CD4-positive, CD25-positive, alpha-beta regulatory T cell (primary cell): ENCODE results near the gene P2RY8. TPM values are rescaled to one million over a fixed set of nuclear protein-coding genes. Genes with fewer than 3 reads are reported as not detected.
A peak's percentile ranks its signal among the peaks of the same experiment; 100 is the strongest.

Experiments used
- ATAC-seq, 2 donors: fragments of 150-1000 bp; cut with Tn5 transposase; one replicate each; pipeline ENCODE4 v1.10.0; 2021; ENCODE audit warnings: low read depth in 2 of 2, moderate number of reproducible peaks in 2 of 2, moderate library complexity in 1 of 2
- DNase-seq, 3 donors: peaks; one replicate each; pipeline versions ENCODE4 v3.0.0 to v3.0.0-alpha.2; 2012 to 2022; ENCODE audit warnings: mixed read lengths in 1 of 3
- H3K27ac ChIP-seq: one replicate; pipeline ENCODE4 v1.7.0; 2013; ENCODE audit warnings: mild to moderate bottlenecking, low read length; ENCODE audit not compliant: insufficient read depth, poor library complexity, severe bottlenecking
- H3K27me3 ChIP-seq: one replicate; pipeline ENCODE4 v1.7.0; 2013; ENCODE audit warnings: low read length; ENCODE audit not compliant: control insufficient read depth, insufficient read depth
- H3K36me3 ChIP-seq: one replicate; pipeline ENCODE4 v1.7.0; 2013; ENCODE audit warnings: mild to moderate bottlenecking, low read length, moderate library complexity; ENCODE audit not compliant: control insufficient read depth, insufficient read depth
- H3K4me1 ChIP-seq: 2 replicates; pipeline ENCODE4 v1.7.0; 2013; ENCODE audit warnings: mild to moderate bottlenecking, low read length; ENCODE audit not compliant: insufficient read depth, control insufficient read depth, poor library complexity, severe bottlenecking
- H3K4me3 ChIP-seq: one replicate; pipeline ENCODE4 v1.7.0; 2013; ENCODE audit warnings: low read depth, mild to moderate bottlenecking, low read length, moderate library complexity
- H3K9me3 ChIP-seq, 2 experiments: 1 replicate in 1 of 2; 2 replicates in 1 of 2; pipeline ENCODE4 v1.7.0; 2013; ENCODE audit warnings: low read length in 2 of 2, mild to moderate bottlenecking in 1 of 2, moderate library complexity in 1 of 2; ENCODE audit not compliant: control insufficient read depth in 2 of 2
- H3K27ac Mint-ChIP-seq, 3 donors: one replicate each; pipeline ENCODE4 v1.8.0; 2020 to 2022; ENCODE audit warnings: mild to moderate bottlenecking in 3 of 3, mixed read lengths in 3 of 3, moderate library complexity in 2 of 3
- H3K27me3 Mint-ChIP-seq: one replicate; pipeline ENCODE4 v1.8.0; 2022; ENCODE audit warnings: mild to moderate bottlenecking, mixed read lengths
- H3K36me3 Mint-ChIP-seq: one replicate; pipeline ENCODE4 v1.8.0; 2020; ENCODE audit warnings: mixed read lengths
- H3K4me1 Mint-ChIP-seq, 4 donors: one replicate each; pipeline ENCODE4 v1.8.0; 2020 to 2022; ENCODE audit warnings: mixed read lengths in 4 of 4, mild to moderate bottlenecking in 1 of 4
- H3K4me3 Mint-ChIP-seq, 4 donors: one replicate each; pipeline ENCODE4 v1.8.0; 2020 to 2022; ENCODE audit warnings: mild to moderate bottlenecking in 4 of 4, mixed read lengths in 4 of 4, moderate library complexity in 3 of 4
- H3K9me3 Mint-ChIP-seq, 7 donors: one replicate each; pipeline ENCODE4 v1.8.0; 2020 to 2022; ENCODE audit warnings: mixed read lengths in 7 of 7, mild to moderate bottlenecking in 3 of 7, moderate library complexity in 2 of 7
- polyA plus RNA-seq, 4 donors: library from polyadenylated mRNA; unstranded; fragments of 300-500 nt; fragmentation: Illumina TruSeq; gene quantifications; one replicate each; pipeline ENCODE4 v1.2.3, GENCODE V29; 2021
- total RNA-seq: library from RNA; stranded (reverse); gene quantifications from one replicate; pipeline ENCODE4 v1.2.3, GENCODE V29; 2022

P2RY8 gene, protein sequence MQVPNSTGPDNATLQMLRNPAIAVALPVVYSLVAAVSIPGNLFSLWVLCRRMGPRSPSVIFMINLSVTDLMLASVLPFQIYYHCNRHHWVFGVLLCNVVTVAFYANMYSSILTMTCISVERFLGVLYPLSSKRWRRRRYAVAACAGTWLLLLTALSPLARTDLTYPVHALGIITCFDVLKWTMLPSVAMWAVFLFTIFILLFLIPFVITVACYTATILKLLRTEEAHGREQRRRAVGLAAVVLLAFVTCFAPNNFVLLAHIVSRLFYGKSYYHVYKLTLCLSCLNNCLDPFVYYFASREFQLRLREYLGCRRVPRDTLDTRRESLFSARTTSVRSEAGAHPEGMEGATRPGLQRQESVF
- total RNA-seq = 158 TPM
- 100 to 1,000 TPM; 189 to 222 (median 207) TPM for polyA plus RNA-seq

DNA sequence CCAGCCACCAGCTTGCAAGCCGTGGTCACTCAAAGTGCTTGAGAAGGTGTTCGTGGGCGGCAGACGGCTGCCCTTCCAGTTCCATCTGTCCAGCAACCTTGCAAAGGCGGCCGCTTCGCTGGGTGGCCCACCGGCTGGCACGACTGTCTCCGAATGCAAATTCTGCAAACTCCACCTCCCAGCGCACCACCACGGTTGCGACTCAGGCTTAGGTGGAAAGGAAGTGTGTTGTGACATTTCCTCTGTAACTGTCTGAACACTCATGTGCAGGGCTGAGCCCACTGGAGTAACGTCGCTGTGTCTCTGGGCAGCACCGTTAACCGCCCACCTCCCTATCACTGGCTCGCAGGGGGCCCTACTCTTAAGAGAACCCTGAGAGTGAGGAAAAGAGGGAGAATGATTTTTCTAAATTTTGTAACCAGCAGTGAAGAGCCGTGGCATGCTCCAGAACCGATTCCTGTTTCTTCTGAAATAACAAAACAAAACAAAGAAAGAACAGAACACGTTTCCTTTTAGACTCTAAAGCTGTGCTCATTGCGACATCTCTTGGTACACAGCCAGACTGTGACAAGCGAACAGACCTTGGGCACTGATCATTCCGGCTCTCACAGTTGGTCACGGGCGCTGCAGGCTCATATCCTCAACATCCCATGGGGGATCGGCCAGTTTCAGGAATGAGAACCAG is at the start of gene P2RY8:
TSS of gene P2RY8 (minus strand) at position 155 of the 685 bp plus-strand sequence. CDS start 70,627 bp downstream, outside the sequence.
- ATAC-seq = peak; percentile 88 to 89
- Mint-ChIP-seq H3K36me3 (peaks cover 4% of the 10 kb centered on the region), H3K4me1 (peaks cover 5 to 24% (median 11%) of the 10 kb centered on the region in 4 donors), H3K27ac (peak within 1 kb of the TSS; percentile 97 to 100 (median 99)), H3K27me3 (no peaks in the 10 kb centered on the region), H3K4me3 (peak within 1 kb of the TSS; percentile 95 to 98 (median 98)), H3K9me3 (no peaks in the 10 kb centered on the region)
- no peaks in the 10 kb centered on the region for H3K27me3 ChIP-seq
- peak; percentile 46 to 92 (median 81) for DNase-seq
- peak within 1 kb of the TSS; percentile 98 for H3K4me3 ChIP-seq
- H3K4me1 ChIP-seq = peaks cover 17% of the 10 kb centered on the region
- H3K9me3 ChIP-seq = no peaks in the 10 kb centered on the region
- H3K27ac ChIP-seq = peak within 1 kb of the TSS; percentile 85
- peaks cover 2% of the 10 kb centered on the region for H3K36me3 ChIP-seq

- Histone ChIP-seq H3K4me1 (peaks cover 20% of the 10 kb centered on the region), H3K9me3 (no peaks in the 10 kb centered on the region), H3K36me3 (no peaks in the 10 kb centered on the region), H3K27ac (no peak overlapping the region), H3K4me3 (no peak overlapping the region), H3K27me3 (no peaks in the 10 kb centered on the region)
- H3K4me1 Mint-ChIP-seq = peaks cover 8 to 36% (median 11%) of the 10 kb centered on the region in 4 donors
- no peaks in the 10 kb centered on the region for H3K36me3 Mint-ChIP-seq
- H3K27me3 Mint-ChIP-seq = no peaks in the 10 kb centered on the region
- DNase-seq (no peak), ATAC-seq (no peak)
- H3K4me3 Mint-ChIP-seq = no peak overlapping the region
- H3K9me3 Mint-ChIP-seq = no peaks in the 10 kb centered on the region
- H3K27ac Mint-ChIP-seq = no peak overlapping the region
Measured at GRCh38 chrX:1584237-1585011, 47.4 kb upstream of the P2RY8 start.

DNA sequence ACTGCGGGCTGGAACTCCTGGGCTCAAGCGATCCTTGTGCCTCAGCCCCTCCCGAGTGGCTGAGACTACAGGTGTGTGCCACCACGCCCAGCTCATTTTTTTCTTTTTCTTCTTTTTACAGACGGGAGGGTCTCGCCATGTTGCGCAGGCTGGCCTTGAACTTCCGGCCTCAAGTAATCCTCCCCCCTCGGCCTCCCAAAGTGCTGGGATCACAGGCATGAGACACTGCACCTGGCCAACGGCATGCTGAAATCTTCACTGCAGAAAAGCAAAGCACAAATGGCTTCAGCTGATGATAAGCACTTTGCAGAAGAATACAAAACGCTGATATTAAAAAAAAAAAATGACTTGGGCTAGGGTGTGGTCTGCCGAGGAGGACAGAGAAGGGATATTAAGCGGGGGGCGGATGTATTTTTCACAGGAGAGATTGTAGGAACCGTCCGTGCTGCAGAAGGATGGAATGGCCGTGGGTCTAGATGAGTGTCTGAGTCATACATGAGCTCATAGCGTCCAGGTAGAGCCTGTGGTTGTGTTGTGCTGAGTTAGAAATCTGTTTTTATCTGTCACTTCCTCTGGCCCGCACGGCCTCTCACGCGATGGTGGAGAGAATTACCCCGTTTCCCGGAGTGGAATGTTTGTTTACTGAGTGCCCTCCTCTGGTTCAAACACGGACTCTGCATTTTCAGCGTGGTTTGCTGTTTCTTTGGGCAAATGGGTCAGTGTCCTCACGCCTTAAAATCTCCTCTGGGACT is 45.9 kb upstream of the P2RY8 start:
- Histone ChIP-seq H3K27ac (no peak overlapping the region), H3K36me3 (no peaks in the 10 kb centered on the region), H3K4me1 (peaks cover 36% of the 10 kb centered on the region), H3K9me3 (no peaks in the 10 kb centered on the region), H3K4me3 (peak overlapping the region; percentile 30), H3K27me3 (no peaks in the 10 kb centered on the region)
- no peaks in the 10 kb centered on the region for H3K27me3 Mint-ChIP-seq
- H3K9me3 Mint-ChIP-seq = no peaks in the 10 kb centered on the region
- H3K4me1 Mint-ChIP-seq = peaks cover 7 to 33% (median 13%) of the 10 kb centered on the region in 4 donors
- ATAC-seq (peak; percentile 70 to 73), DNase-seq (peak in 1 of 3 donors; percentile 77)
- peak overlapping the region in 2 of 4 donors; percentile 34 to 61 for H3K4me3 Mint-ChIP-seq
- peak overlapping the region; percentile 20 to 80 (median 71) for H3K27ac Mint-ChIP-seq
- no peaks in the 10 kb centered on the region for H3K36me3 Mint-ChIP-seq

GRCh38 chrX:1581132-1581531 is 44.1 kb upstream of the P2RY8 start:
- ATAC-seq = peak; percentile 62 to 69
- Mint-ChIP-seq H3K9me3 (no peaks in the 10 kb centered on the region), H3K27ac (peak overlapping the region in 2 of 3 donors; percentile 23 to 36), H3K4me3 (peak overlapping the region in 3 of 4 donors; percentile 24 to 77 (median 27)), H3K36me3 (no peaks in the 10 kb centered on the region), H3K27me3 (no peaks in the 10 kb centered on the region), H3K4me1 (peaks cover 7 to 26% (median 13%) of the 10 kb centered on the region in 4 donors)
- H3K4me1 ChIP-seq = peaks cover 46% of the 10 kb centered on the region
- no peak overlapping the region for H3K4me3 ChIP-seq
- peak; percentile 51 to 87 (median 72) for DNase-seq
- H3K36me3 ChIP-seq = no peaks in the 10 kb centered on the region
- no peaks in the 10 kb centered on the region for H3K27me3 ChIP-seq
- H3K27ac ChIP-seq = no peak overlapping the region
- no peaks in the 10 kb centered on the region for H3K9me3 ChIP-seq

DNA sequence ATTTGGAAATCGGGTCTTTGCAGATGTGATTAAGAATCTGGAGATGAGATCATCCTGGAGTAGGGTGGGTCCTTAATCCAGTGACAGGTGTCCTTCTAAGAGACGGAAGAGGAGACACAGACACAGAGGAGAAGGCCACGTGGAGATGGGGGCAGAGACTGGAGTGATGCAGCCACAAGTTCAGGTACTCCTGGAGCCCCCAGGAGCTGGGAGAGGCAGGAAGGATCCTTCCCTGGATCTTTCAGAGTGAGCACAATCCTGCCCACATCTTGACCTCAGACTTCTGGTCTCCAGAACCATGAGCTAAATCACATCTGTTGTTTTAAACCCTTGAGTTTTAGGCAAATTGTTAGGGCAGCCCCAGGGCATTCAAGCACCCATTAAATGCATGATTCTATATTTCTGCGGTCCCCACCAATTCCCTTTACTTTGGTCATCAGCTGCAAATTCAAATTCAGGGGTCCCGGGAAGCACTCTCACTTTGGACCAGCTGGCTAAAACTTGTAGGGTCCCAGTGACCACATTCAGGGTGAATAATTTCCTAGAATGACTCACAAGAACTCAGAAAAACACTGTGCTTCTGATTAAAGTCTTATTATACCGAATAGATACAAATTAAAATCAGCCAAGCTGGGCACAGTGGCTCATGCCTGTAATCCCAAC is 41.7 kb upstream of the P2RY8 start:
- peaks cover 51% of the 10 kb centered on the region for H3K4me1 ChIP-seq
- no peaks in the 10 kb centered on the region for H3K9me3 ChIP-seq
- H3K36me3 ChIP-seq = no peaks in the 10 kb centered on the region
- Mint-ChIP-seq H3K27ac (no peak overlapping the region), H3K4me1 (peaks cover 7 to 21% (median 13%) of the 10 kb centered on the region in 4 donors), H3K4me3 (no peak overlapping the region), H3K9me3 (no peaks in the 10 kb centered on the region), H3K36me3 (no peaks in the 10 kb centered on the region), H3K27me3 (no peaks in the 10 kb centered on the region)
- ATAC-seq = no peak
- DNase-seq = no peak
- no peak overlapping the region for H3K4me3 ChIP-seq
- H3K27ac ChIP-seq = no peak overlapping the region
- no peaks in the 10 kb centered on the region for H3K27me3 ChIP-seq

GRCh38 chrX:1577845-1578244 is 40.9 kb upstream of the P2RY8 start:
- no peak overlapping the region for H3K27ac Mint-ChIP-seq
- Histone ChIP-seq H3K36me3 (no peaks in the 10 kb centered on the region), H3K27ac (no peak overlapping the region), H3K4me1 (peaks cover 47% of the 10 kb centered on the region), H3K9me3 (no peaks in the 10 kb centered on the region), H3K4me3 (peak overlapping the region; percentile 44), H3K27me3 (no peaks in the 10 kb centered on the region)
- ATAC-seq (no peak), DNase-seq (no peak)
- H3K4me1 Mint-ChIP-seq = peaks cover 7 to 13% (median 9%) of the 10 kb centered on the region in 4 donors
- H3K4me3 Mint-ChIP-seq = no peak overlapping the region
- no peaks in the 10 kb centered on the region for H3K27me3 Mint-ChIP-seq
- no peaks in the 10 kb centered on the region for H3K9me3 Mint-ChIP-seq
- no peaks in the 10 kb centered on the region for H3K36me3 Mint-ChIP-seq
